ENCODE data around the gene TMOD3. TPM values are rescaled to one million over a fixed set of nuclear protein-coding genes. Genes with fewer than 3 reads are reported as not detected.

Gene TMOD3
- total and polyA plus RNA-seq, 2 of the 8 experiments (the other 6 are each of a cell fraction or from before 2014, with no cell fraction given), result 3.9 to 29.0 TPM

- Histone ChIP-seq H3K14ac (ENCODE audit: insufficient read length) (no peak overlapping the region), H2BK5ac (ENCODE audit: low read depth, low read length) (no peak overlapping the region), H2BK15ac (ENCODE audit: low read length) (no peak overlapping the region), H3K56ac (replicated peaks; ENCODE audit: insufficient read length, low read depth, low read length) (no peak overlapping the region), H3K4ac (replicated peaks; ENCODE audit: insufficient read length, low read depth, low read length) (no peak overlapping the region), H3K18ac (ENCODE audit: extremely low read depth, low read length) (no peak overlapping the region), H4K91ac (replicated peaks; ENCODE audit: insufficient read length, low read length) (no peak overlapping the region), H3K27ac (ENCODE audit: low read depth, low read length) (no peak overlapping the region), H4K20me1 (replicated peaks in 1 of 2; ENCODE audit: control insufficient read depth in 1 of 2, insufficient read depth in 2 of 2, low read length in 2 of 2) (no peaks in the 10 kb centered on the region), H4K8ac (ENCODE audit: extremely low read depth, insufficient read depth, low read length) (no peak overlapping the region), H2BK20ac (ENCODE audit: low read length) (no peak overlapping the region), H3K27me3 (replicated peaks in 1 of 4; ENCODE audit: control insufficient read depth in 3 of 4, extremely low read depth in 1 of 4, insufficient read depth in 3 of 4, low read length in 3 of 4) (no peaks in the 10 kb centered on the region), H3K79me2 (ENCODE audit: control insufficient read depth in 1 of 2, insufficient read depth in 2 of 2, low read length in 2 of 2) (no peaks in the 10 kb centered on the region), H3K4me1 (replicated peaks in 1 of 4; ENCODE audit: control insufficient read depth in 3 of 4, insufficient read depth in 4 of 4, low read length in 3 of 4) (no peaks in the 10 kb centered on the region), H2BK120ac (replicated peaks; ENCODE audit: low read depth, low read length) (no peak overlapping the region), H3K9ac (replicated peaks in 1 of 4; ENCODE audit: extremely low read depth in 1 of 4, low read depth in 3 of 4, low read length in 3 of 4) (no peak overlapping the region), H3K36me3 (ENCODE audit: control insufficient read depth in 2 of 4, insufficient read depth in 4 of 4, low read length in 3 of 4) (no peaks in the 10 kb centered on the region), H2AFZ (ENCODE audit: low read length) (no peak overlapping the region), H3K9me3 (ENCODE audit: insufficient read depth in 2 of 2, low read depth in 1 of 2, low read length in 1 of 2) (no peaks in the 10 kb centered on the region), H3K23me2 (ENCODE audit: low read depth, low read length) (no peaks in the 10 kb centered on the region), H4K5ac (ENCODE audit: insufficient read length, low read depth, low read length) (no peak overlapping the region), H3K79me1 (ENCODE audit: low read depth, low read length) (no peaks in the 10 kb centered on the region), H3K23ac (ENCODE audit: insufficient read length) (no peak overlapping the region), H3K4me2 (ENCODE audit: insufficient read depth in 1 of 2, low read depth in 2 of 2, low read length in 2 of 2) (no peak overlapping the region), H3K4me3 (ENCODE audit: extremely low read depth in 1 of 4, insufficient read depth in 2 of 4, low read depth in 3 of 4, low read length in 4 of 4) (no peak overlapping the region), H2AK5ac (ENCODE audit: low read depth, low read length) (no peak overlapping the region), H2BK12ac (ENCODE audit: low read depth, low read length) (no peak overlapping the region)
- WGBS, 2 experiments (ENCODE audit: extremely low coverage in 1 of 2, insufficient coverage in 1 of 2, insufficient read length in 1 of 2, insufficient replicate concordance in 2 of 2, low coverage in 1 of 2, low lambda C conversion rate in 2 of 2, missing lambda C conversion rate in 1 of 2), result 90% methylated on average over 1 of the region's 1 CpG; no CpG with 5 or more reads in 1 of the 2 experiments
- ChIA-PET POLR2A (ENCODE audit: partially characterized antibody) (no interaction called here), CTCF (ENCODE audit: partially characterized antibody) (no interaction called here)
- no peak for DNase-seq (ENCODE audit: low read depth in 1 of 2, low spot score in 2 of 2)
- no peak for FAIRE-seq
- TF ChIP-seq BACH1 (IDR thresholded peaks at IDR 0.05; ENCODE audit: low read length) (no peak), SRF (IDR thresholded peaks at IDR 0.05; ENCODE audit: low read depth, low read length) (no peak), RAD21 (IDR thresholded peaks at IDR 0.05 in 1 of 2, conservative IDR thresholded peaks at IDR 0.05 in 1 of 2; ENCODE audit: low read depth in 2 of 2, low read length in 2 of 2) (no peak), CBX8 (IDR thresholded peaks at IDR 0.05; ENCODE audit: borderline replicate concordance, low read depth, low read length) (no peak), E2F6 (IDR thresholded peaks at IDR 0.05) (no peak), USF2 (IDR thresholded peaks at IDR 0.05; ENCODE audit: low read length) (no peak), CHD1 (IDR thresholded peaks at IDR 0.05; ENCODE audit: low read depth, low read length) (no peak), POLR2A (IDR thresholded peaks at IDR 0.05; ENCODE audit: control extremely low read depth in 1 of 2, low read depth in 2 of 2, low read length in 2 of 2) (no peak), ATF3 (IDR thresholded peaks at IDR 0.05; ENCODE audit: insufficient read depth, low read depth, low read length) (no peak), RNF2 (IDR thresholded peaks at IDR 0.05; ENCODE audit: borderline replicate concordance, low read depth, low read length, missing control alignments, poor library complexity, severe bottlenecking) (no peak), MAFK (IDR thresholded peaks at IDR 0.05; ENCODE audit: low read depth, low read length) (no peak), TCF12 (IDR thresholded peaks at IDR 0.05; ENCODE audit: low read depth, low read length) (no peak)
Measured at GRCh38 chr15:51798281-51798680, 31.2 kb upstream of the TMOD3 start.
